ENCODE measurements around the gene CREB3L1.

- TF ChIP-seq CTCF (conservative IDR thresholded peaks at IDR 0.05; ENCODE audit: low read depth, low read length) (no peak), EZH2phosphoT487 (IDR thresholded peaks at IDR 0.05; ENCODE audit: borderline replicate concordance, low read length) (no peak), EZH2 (IDR thresholded peaks at IDR 0.05; ENCODE audit: low read length, unreplicated experiment) (no peak)
These were observed 88.8 kb downstream of the CREB3L1 start for GRCh38 chr11:46366260-46366659.
